Calu3 (cell line): ENCODE data around the gene COX18. TPM values are rescaled to one million over a fixed set of nuclear protein-coding genes. Genes with fewer than 3 reads are reported as not detected.

Experiments used
- BruUV-seq: library from RNA; stranded (reverse); fragments of 400-500 nt; replicated peaks from 2 replicates; lab custom pipeline; 2021; lab: Mats Ljungman, UMichigan
- CTCF ChIA-PET: fragments of 300-600 bp; sonication (Branson Sonifier 250); formaldehyde crosslinking; loops from one replicate; lab custom pipeline; 2022; ENCODE audit warnings: antibody characterized with exemption; lab: Charles Lee
- DNase-seq: peaks from one replicate; pipeline ENCODE4 v3.0.0; 2022
- H3K27ac Mint-ChIP-seq: one replicate; pipeline ENCODE4 v1.8.0; 2022; ENCODE audit warnings: mixed read lengths; ENCODE audit not compliant: unreplicated experiment
- H3K27me3 Mint-ChIP-seq: one replicate; pipeline ENCODE4 v1.8.0; 2022; ENCODE audit warnings: mixed read lengths; ENCODE audit not compliant: unreplicated experiment
- H3K36me3 Mint-ChIP-seq: one replicate; pipeline ENCODE4 v1.8.0; 2022; ENCODE audit warnings: mild to moderate bottlenecking, moderate library complexity, mixed read lengths; ENCODE audit not compliant: insufficient read depth, unreplicated experiment
- H3K4me1 Mint-ChIP-seq: one replicate; pipeline ENCODE4 v1.8.0; 2022; ENCODE audit warnings: mild to moderate bottlenecking, low read depth, mixed read lengths; ENCODE audit not compliant: unreplicated experiment
- H3K4me3 Mint-ChIP-seq: one replicate; pipeline ENCODE4 v1.8.0; 2022; ENCODE audit warnings: mild to moderate bottlenecking, low read depth, moderate library complexity, mixed read lengths; ENCODE audit not compliant: unreplicated experiment
- H3K9me3 Mint-ChIP-seq: one replicate; pipeline ENCODE4 v1.8.0; 2022; ENCODE audit warnings: low read depth, mixed read lengths; ENCODE audit not compliant: unreplicated experiment
- intact Hi-C: fragments of 100-400 bp; cut with micrococcal nuclease; formaldehyde crosslinking; loops from one replicate; pipeline ENCODE4 v1.10.0; 2022; ENCODE audit not compliant: unreplicated experiment
- total RNA-seq: library from RNA; stranded (reverse); gene quantifications from 2 replicates; pipeline ENCODE4 v1.2.3, GENCODE V29; 2022
- TF ChIP-seq, protein P1 (sequence below): fragments of 200-600 bp; IDR thresholded peaks from one replicate; pipeline ENCODE4 v1.8.0; 2022; ENCODE audit warnings: antibody characterized with exemption; ENCODE audit not compliant: unreplicated experiment

Gene COX18
- total RNA-seq, 1 experiment from 2014 or later = 8.8 TPM

DNA sequence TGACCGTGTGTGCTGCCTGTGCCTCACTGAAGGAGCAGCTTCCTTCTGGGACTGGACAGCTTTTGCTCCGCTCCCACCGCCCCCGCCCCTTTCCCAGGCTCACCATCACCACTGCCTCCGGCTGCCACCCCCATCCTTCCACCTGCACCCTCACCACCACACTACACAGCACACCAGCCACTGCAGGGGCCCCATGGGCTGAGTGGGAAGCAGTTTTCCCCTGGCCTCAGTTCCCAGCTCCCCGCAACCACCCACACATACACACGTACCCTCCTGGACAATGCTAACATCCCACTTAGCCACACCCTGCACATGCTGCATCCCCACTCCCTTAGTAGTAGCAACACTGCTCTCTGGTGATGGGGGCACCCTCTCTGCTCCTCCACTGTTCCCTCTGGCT, 29.6 kb upstream of the COX18 start:
- no peak for DNase-seq
- Mint-ChIP-seq H3K27me3 (no peaks in the 10 kb centered on the region), H3K4me1 (no peaks in the 10 kb centered on the region), H3K27ac (peak overlapping the region; percentile 47), H3K9me3 (no peaks in the 10 kb centered on the region), H3K36me3 (peaks cover 46% of the 10 kb centered on the region), H3K4me3 (no peak overlapping the region)
- CTCF ChIA-PET = no interaction called here
- intact Hi-C loops = no loop called here
- no TSS peak for BruUV-seq
- TF ChIP-seq, protein P1, sequence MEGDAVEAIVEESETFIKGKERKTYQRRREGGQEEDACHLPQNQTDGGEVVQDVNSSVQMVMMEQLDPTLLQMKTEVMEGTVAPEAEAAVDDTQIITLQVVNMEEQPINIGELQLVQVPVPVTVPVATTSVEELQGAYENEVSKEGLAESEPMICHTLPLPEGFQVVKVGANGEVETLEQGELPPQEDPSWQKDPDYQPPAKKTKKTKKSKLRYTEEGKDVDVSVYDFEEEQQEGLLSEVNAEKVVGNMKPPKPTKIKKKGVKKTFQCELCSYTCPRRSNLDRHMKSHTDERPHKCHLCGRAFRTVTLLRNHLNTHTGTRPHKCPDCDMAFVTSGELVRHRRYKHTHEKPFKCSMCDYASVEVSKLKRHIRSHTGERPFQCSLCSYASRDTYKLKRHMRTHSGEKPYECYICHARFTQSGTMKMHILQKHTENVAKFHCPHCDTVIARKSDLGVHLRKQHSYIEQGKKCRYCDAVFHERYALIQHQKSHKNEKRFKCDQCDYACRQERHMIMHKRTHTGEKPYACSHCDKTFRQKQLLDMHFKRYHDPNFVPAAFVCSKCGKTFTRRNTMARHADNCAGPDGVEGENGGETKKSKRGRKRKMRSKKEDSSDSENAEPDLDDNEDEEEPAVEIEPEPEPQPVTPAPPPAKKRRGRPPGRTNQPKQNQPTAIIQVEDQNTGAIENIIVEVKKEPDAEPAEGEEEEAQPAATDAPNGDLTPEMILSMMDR = no peak

DNA sequence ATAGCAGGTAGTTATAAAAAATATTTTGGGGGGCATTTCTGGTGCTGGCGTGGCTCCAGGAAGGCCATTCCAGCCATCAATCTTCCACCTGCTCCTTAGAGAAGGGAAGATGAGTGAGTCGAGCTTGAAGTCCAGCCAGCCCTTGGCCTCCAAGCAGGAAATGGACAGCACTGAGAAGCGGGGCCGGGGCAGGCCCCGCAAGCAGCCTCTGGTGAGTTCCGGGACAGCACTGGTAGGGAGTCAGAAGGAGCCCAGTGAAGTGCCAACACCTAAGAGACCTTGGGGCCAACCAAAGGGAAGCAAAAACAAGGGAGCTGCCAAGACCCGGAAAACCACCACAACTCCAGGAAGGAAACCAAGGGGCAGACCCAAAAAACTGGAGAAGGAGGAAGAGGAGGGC, 29.2 kb upstream of the COX18 start:
- Mint-ChIP-seq H3K9me3 (no peaks in the 10 kb centered on the region), H3K4me3 (no peak overlapping the region), H3K36me3 (peaks cover 42% of the 10 kb centered on the region), H3K27me3 (no peaks in the 10 kb centered on the region), H3K27ac (no peak overlapping the region), H3K4me1 (no peaks in the 10 kb centered on the region)
- TF ChIP-seq, protein P1 = no peak
- BruUV-seq = no TSS peak
- CTCF ChIA-PET = no interaction called here
- no peak for DNase-seq
- intact Hi-C loops = no loop called here

DNA sequence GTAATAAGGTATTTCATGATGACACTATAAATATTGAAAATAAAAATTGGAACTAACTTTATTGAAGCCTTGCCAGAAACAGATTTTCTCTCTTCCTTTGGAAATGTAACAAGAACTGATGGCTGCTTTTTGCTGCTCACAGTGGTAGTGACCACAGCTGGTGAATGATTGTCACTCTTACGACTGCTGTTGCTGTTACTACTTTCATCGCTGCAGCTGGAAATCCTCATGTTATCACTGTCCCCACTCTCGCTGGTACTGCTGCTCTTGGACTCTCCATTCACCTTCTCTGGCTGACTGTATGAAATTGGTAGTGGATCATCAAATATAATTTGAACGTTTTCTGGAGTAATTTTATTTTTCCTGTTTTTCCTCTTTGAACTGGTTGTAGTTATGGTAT, 28.5 kb upstream of the COX18 start:
- Mint-ChIP-seq H3K27ac (no peak overlapping the region), H3K4me3 (no peak overlapping the region), H3K36me3 (peaks cover 39% of the 10 kb centered on the region), H3K9me3 (no peaks in the 10 kb centered on the region), H3K4me1 (no peaks in the 10 kb centered on the region), H3K27me3 (no peaks in the 10 kb centered on the region)
- DNase-seq = no peak
- CTCF ChIA-PET = no interaction called here
- intact Hi-C loops = no loop called here
- TF ChIP-seq, protein P1 = no peak
- no TSS peak for BruUV-seq

DNA sequence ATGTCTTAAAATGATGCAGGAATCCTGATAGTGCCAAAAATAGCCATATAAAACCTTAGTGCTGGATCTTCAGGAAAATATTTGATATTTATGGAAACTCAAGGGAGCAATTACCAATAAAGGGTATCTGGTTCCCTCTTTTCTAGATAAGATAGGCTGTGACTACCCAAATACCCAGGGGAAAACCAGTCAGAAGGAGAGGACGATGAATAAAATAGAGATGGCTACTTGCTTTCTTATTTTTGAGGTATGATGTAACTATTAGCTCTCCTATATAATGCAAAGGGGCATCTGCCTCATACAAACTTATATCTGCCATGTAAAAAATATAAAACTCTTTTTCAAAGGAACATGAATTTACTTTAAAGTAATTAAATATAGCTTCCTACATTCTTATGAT, 23.4 kb upstream of the COX18 start:
- Mint-ChIP-seq H3K9me3 (no peaks in the 10 kb centered on the region), H3K4me3 (no peak overlapping the region), H3K27ac (no peak overlapping the region), H3K36me3 (peaks cover 34% of the 10 kb centered on the region), H3K27me3 (no peaks in the 10 kb centered on the region), H3K4me1 (no peaks in the 10 kb centered on the region)
- intact Hi-C loops = no loop called here
- TF ChIP-seq, protein P1 = no peak
- BruUV-seq = no TSS peak
- CTCF ChIA-PET = no interaction called here
- no peak for DNase-seq
